ENCODE data around the gene AHCTF1.
A peak's percentile ranks its signal among the peaks of the same experiment; 100 is the strongest.

Gene AHCTF1, protein sequence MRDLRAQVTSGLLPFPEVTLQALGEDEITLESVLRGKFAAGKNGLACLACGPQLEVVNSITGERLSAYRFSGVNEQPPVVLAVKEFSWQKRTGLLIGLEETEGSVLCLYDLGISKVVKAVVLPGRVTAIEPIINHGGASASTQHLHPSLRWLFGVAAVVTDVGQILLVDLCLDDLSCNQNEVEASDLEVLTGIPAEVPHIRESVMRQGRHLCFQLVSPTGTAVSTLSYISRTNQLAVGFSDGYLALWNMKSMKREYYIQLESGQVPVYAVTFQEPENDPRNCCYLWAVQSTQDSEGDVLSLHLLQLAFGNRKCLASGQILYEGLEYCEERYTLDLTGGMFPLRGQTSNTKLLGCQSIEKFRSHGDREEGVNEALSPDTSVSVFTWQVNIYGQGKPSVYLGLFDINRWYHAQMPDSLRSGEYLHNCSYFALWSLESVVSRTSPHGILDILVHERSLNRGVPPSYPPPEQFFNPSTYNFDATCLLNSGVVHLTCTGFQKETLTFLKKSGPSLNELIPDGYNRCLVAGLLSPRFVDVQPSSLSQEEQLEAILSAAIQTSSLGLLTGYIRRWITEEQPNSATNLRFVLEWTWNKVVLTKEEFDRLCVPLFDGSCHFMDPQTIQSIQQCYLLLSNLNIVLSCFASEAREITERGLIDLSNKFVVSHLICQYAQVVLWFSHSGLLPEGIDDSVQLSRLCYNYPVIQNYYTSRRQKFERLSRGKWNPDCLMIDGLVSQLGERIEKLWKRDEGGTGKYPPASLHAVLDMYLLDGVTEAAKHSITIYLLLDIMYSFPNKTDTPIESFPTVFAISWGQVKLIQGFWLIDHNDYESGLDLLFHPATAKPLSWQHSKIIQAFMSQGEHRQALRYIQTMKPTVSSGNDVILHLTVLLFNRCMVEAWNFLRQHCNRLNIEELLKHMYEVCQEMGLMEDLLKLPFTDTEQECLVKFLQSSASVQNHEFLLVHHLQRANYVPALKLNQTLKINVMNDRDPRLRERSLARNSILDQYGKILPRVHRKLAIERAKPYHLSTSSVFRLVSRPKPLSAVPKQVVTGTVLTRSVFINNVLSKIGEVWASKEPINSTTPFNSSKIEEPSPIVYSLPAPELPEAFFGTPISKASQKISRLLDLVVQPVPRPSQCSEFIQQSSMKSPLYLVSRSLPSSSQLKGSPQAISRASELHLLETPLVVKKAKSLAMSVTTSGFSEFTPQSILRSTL (N-terminal part only)

DNA sequence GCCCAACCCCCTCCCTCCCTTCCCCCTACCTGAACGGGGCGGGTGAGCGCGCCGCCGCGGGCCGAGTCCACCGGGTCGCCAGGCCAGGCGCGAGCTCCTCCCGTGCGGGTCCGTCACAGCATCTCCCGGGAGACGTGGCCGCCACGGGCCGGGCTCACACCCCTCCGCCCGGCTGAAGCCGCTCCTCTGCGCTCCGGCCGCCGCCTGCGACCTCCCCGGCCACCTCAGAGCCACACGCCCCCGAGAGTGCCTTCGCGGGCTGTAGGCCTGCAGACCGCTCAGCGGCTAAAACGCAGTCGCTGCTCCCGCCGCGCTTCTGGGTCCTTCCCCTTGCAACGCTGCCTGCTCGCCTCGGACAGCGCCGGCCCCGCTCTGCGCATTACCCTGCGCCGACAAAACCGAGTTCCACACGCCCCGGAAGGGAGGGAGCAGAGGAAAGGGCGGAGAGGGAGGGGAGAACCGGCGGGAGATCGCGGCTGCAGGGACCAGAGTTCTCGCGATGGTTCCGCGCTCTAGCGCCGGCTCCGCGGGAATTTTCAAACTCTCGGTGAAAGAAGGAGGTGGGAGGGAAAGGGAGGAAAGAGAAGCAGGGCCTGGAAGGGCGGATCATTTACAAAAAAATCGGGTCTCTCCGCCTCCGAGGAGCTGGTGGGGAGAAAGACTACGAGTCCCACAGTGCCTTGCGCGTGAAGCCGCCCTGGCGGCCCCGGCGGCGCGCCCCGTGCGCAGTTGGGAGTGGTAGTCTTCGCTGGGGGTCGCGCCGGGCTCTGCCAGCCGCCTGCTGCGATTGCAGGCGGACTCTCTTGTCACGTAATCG is at the start of gene AHCTF1:
AHCTF1 (minus strand) TSS at position 400 of the 817 bp plus-strand sequence. CDS start 13,578 bp downstream, outside the sequence.
- DNase-seq (ENCODE audit: low read depth, low spot score), result peak; percentile 96

DNA sequence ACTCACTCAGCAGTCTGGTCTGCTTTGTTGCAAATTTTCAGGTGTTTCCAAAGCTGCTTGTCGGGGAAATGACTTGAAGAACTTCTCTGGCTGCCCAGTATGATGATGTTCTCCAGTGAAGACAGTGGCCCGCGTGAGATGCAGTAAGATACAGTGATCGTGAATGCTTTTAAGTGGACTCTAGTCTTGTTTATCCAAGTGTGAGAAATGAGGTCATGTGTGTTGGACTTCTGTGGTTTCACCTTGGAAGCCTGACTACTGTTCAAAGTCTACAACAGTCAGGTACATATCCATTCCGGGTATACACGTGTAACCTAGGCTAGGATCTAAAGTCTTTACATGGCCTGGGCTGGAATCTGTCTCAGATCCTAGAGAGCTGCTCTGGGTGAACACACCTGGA is 47.0 kb upstream of the AHCTF1 start:
- DNase-seq (ENCODE audit: low read depth, low spot score), result no peak

DNA sequence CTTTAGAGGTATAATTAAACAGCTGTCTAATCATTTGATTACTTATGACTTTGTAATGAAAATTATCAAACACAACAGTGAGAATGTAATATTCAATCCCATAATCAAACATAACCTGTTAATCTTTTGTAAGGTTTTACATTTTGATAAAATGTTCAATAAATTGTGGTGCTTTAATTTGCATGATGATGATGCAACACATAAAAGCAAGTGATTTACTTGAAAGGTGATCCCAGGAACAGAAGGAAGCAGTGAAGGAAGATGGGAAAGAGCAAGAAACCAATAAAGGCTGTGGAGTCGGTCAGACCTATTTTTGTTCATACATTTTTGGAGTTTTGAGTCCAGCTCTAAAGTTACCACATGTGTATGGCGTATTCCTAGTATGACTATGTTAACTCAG is 46.5 kb upstream of the AHCTF1 start:
- no peak for DNase-seq (ENCODE audit: low read depth, low spot score)

DNA sequence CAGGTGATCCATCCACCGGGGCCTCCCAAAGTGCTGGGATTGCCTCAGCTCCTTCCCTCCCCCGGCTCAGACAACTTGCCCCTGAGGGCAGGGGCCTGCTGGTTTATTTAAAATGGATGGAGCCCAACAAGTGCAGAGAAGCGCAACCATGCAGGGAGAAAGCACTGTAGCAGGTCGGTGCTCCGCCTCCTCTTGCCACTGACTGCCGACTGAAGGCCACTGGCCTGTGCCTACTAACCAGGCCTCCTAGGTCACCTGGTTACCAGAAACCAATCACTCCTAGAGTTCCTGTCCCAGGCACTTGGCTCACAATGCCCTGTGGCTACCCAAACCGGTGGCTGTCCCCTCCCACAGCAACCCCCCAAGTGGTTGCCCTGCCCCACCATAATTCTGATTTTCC is 40.2 kb upstream of the AHCTF1 start:
- DNase-seq (ENCODE audit: low read depth, low spot score), result no peak

DNA sequence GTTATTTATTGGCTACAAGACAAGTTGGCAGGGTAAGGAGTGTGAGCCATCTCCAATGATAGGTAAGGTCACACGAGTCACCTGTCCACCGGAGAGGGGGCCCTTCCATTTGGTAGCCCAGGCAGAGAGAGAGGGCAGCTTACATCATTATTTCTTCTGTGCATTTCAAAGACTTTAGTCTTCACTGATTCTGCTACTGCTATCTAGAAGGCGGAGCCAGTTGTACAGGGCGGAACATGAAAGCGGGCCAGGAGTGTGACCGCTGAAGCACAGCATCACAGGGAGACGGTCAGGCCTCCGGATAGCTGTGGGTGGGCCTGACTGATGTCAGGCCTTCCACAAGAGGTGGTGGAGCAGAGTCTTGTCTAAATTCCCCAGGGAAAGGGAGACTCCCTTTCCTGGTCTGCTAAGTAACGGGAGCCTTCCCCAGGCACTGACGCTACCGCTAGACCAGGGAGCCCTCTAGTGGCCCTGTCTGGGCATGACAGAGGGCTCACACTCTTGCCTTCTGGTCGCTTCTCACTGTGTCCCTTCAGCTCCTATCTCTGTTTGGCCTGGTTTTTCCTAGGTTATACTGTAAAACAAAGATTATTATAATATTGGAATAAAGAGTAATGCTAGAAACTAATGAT is 39.5 kb upstream of the AHCTF1 start:
- no peak for DNase-seq (ENCODE audit: low read depth, low spot score)

DNA sequence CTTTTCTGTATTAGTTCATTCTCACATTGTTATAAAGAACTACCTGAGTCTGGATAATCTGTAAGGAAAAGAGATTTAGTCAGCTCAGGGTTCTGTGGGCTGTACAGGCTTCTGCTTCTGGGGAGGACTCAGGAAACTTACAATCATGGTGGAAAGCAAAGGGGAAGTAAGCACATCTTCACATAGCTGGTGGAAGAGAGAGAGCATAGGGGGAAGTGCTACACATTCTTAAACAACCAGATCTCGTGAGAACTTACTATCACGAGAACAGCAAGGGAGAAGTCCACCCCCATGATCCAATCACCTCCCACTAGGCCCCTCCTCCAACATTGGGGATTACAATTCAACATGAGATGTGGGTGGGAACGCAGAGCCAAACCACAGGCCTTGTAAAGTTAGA is 37.9 kb upstream of the AHCTF1 start:
- no peak for DNase-seq (ENCODE audit: low read depth, low spot score)

DNA sequence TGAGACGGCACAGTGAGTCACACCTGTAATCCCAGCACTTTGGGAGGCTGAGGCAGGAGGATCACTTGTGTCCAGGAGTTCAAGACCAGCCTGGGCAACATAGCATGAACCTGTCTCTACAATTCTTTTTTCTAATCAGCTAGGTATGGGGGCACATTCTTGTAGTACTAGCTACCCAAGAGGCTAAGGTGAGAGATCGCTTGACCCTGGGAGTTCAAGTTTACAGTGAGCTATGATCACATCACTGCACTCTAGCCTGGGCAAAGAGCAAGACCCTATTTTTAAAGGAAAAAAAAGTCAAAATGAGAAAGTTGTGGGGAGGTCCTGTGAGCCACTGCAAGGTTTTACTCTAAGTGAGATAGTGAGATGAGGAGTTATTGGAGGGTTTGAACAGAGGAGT is 34.8 kb upstream of the AHCTF1 start:
- DNase-seq (ENCODE audit: low read depth, low spot score), result no peak

DNA sequence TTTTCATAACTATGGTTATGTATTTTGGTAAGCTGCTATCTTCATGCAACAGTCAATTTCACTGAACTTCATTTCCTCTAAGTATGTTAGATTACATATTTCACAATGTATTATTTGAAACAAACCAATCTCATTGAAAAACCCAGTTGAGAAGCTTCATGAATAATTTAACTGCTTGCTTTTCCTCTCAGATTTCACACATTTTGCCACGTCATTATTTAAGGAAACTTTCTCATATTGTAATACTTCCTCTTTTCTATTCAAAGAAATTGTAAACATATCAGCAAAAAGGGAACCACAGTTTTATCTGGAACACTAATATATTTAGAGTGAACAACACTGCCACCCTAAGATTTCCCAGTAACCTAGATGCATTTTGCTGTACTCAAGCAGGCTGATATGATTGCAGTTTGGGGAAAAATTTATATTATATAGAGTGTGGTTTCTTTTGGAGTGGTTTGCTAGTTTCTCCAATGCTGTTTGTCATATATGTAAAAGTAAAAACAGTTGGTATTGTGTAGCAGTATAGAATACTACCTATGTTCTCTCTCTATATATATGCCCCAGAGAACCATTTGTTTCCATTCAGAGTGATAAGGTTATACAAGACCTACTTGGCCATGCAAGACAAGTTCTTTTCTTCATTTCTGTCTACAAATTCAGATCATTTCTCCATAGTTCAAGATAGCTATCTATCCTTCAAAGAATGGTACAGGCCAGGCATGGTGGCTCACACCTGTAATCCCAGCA is 28.4 kb upstream of the AHCTF1 start:
- DNase-seq (ENCODE audit: low read depth, low spot score), result no peak

DNA sequence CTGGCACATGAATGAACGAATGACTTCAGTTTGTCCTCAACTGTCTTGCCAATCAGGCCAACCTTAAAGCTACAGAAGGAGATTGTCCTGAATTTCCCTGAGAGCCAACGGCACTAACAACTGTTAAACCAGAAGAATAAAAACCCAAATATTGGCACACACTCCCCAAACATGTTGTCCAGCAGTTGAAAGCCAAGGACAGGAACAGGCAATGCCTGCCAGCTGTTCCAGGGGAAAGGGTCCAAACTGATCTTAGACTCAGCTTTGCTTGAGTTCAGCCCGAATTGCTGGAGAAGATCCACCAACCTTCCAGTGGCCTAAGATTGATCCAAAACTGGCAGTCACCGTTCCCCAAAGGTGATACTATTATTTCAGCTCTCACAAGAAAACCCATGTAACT is 22.4 kb upstream of the AHCTF1 start:
- no peak for DNase-seq (ENCODE audit: low read depth, low spot score)

DNA sequence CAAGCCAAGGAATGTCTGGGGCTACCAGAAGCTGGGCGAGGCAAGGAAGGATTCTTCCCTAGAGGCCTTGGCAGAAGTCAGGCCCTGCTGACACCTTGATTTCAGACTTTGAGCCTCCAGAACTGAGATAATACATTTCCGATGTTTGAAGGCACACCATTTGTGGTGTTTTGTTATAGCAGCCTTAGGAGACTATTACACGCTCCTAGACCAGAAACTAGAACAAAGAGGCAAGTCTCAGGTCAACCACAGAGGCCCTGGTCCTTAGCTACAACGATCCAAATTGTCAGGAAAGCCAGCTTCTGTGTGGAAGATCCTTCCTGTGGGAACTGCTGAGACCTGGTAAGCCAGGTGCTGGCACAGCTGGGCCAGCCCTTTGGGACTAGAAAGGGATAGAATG is 19.7 kb upstream of the AHCTF1 start:
- DNase-seq (ENCODE audit: low read depth, low spot score), result no peak

DNA sequence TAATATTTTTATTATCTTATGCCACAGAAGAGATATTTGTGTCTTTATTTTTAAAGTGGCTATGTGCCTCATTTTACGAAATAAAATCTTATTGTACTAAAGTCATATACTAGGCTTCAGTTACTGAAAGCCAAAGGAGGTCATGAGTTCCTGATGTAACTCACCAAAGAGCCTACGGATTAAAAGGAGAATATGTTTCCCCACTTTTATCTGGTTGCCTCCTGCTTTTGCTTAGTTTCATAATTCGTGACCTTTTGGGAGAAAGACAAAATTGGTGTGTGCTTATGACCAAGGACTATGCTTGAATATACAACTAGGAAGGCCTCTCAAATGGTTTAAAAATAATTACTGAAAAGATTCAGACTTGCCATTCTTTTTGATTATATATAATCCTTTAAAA is 18.2 kb upstream of the AHCTF1 start:
- DNase-seq (ENCODE audit: low read depth, low spot score), result no peak

DNA sequence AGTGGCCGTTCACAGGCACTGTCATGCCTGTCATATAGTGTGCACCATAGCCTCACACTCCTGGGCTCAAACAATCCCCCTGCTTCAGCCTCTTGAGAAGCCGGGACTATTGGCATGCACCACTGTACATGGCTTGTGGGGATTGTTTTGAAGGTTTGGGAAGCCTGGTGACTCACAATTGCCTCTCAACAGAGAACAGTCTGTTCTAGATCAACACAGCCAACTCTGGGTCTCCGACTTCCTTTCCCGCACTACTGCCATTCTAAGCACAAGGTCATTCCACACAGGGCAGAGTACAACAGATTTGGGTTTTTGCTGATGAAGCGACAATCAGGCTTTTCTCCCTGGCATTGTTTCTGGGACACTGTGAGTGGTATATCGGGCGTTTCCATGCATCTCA is 15.5 kb upstream of the AHCTF1 start:
- peak; percentile 53 for DNase-seq (ENCODE audit: low read depth, low spot score)

DNA sequence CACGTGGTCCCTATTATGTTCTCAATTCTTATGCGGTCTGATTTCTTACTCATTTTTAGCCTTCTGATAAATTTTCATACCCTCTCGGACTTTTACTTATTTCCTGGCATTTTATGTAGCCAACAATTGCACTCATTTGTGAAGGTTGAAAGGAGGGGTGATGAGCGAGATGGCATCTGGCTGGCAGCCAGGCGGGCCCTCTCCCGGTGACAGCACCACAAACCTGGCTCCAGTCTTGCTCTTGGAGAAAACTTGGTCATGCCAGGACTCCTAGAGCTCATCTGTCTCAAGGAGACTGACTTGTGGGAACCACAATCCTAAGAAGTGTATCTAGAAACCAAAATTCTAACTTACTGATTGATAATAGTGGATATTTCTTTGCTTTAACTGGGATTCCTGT is 14.6 kb upstream of the AHCTF1 start:
- DNase-seq (ENCODE audit: low read depth, low spot score), result no peak

DNA sequence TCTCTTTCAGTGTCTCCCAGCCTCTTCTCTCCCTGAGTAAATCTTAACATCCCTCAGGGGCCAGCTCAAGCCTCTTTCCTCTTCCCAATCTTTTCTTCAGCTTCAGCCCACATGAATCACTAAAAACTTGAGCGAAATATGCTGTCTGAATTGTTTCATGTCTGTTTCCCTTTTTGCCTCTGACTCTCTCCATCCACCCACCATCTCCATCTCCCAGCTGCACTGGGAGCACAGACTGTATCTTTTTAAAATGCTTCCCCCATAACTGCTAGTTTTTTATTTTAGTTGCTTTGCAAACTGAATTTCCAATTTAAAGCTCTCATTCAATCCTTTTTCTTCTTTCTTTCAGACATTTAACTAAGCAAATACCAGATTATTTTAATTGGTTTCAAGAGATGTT is 3.0 kb upstream of the AHCTF1 start:
- no peak for DNase-seq (ENCODE audit: low read depth, low spot score)

DNA sequence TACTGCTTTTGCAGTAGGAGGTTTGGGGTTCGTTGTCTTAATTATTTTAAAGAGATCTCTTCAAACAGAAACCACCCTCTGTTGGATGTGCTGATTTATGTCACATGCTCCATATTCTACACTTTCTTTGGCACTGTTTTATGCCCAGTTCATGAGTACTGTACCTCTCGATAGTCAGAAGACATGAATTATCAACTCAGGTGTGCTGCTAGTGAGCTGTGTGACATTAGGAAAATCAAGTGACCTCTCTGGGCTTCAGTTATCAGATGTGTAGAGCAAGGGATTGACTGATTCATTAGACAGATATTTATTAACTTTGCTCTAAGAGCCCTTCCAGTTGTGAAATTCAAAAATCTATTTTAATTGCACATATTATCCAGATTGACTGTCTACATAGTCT is 2.1 kb upstream of the AHCTF1 start:
- DNase-seq (ENCODE audit: low read depth, low spot score), result no peak

DNA sequence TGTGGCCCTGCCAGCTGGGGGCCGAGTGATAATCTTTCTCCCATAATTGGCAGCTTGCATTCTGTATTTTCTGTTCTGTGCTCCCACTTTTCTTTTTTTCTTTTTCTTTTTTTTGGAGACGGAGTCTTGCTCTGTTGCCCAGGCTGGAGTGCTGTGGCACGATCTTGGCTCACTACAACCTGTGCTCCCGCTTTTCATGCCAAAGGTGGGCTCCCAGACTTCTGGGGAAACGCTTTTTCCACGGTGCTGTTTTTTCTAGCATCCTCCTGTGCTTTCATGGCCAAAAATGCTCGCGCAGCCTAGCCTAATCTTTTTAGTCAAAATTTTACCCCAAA is 585 bp upstream of the AHCTF1 start:
- no peak for DNase-seq (ENCODE audit: low read depth, low spot score)

DNA sequence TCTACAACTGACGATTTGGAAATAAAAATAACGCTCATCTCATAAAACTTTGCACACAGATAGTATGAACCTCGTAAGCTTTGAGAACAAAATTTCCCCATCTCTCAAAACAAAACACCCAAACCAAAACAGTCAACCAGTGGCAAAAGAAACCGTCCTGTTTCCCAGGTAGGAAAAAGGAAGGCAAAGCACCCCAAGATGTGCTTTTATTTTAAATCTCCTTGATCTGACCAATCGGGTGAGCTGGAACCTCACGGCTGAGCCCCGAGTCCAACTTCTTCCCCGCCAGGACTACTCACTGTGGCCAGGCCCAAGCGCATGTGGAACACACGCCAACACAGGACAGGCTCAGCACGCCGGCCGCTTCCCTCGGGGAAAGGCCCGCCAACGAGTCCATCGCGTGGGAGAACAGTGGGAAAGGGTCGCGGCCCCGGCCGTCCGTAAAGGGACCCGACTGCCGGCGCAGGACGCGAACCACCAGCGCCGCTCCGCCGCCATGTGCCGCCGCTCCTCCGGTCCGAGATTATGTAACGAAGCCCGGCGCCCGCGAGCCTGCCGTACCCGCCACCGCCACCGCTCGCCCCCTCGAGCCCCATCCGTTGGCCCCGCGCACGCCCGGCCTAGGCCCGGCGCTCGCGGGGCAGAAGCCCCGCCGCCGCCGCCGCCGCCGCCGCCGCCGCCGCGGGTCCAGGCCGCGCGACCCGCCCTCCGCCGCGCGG is 759 bp downstream of the AHCTF1 start:
- no peak for DNase-seq (ENCODE audit: low read depth, low spot score)

DNA sequence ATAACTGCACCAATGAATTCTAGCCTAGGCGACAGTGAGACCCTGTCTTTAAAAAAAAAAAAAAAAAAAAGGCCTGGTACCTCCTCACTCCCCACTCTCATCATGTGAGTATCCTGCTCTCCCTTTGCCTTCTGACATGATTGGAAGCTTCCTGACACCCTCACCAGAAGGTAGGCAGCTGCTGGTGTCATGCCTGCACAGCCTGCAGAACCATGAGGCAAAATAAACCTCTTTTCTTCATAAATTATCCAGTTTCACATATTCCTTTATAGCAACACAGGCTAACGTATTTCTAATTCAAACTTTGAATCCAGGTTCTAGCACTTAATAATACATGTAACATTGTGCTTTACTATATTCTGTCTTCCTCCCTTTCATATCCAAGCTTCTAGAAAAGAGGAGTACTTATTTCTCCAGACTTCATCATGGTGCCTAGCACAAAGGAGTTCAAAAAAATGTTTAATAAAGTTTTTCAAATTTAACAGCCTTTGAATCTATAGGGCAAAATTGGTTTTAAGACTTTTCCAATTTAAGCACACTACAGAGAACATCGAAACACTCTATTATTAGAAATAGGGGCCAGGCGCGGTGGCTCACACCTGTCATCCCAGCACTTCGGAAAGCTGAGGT is 5.6 kb downstream of the AHCTF1 start:
- DNase-seq (ENCODE audit: low read depth, low spot score), result no peak

DNA sequence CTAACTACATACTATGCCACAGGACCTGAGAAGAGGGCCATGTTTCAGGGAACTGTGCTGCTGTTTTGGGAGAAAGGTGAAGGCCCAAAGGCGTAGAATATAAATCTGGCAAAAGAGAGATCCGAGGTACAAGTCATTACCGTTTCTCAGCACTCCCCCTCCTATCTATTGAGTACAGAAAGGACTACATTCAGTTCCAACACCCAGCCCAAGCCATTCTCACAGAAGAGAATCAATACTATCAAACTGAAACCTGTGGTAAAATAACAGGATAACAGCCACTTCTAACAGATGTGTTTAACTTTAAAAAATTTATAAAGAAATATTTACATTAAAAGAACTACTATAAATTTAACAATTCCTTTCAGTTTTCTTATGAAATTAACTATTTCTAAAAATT is 7.8 kb downstream of the AHCTF1 start:
- no peak for DNase-seq (ENCODE audit: low read depth, low spot score)
